Endodermal cell (in vitro differentiated cells): ENCODE results near the gene TUT7. TPM values are rescaled to one million over a fixed set of nuclear protein-coding genes. Genes with fewer than 3 reads are reported as not detected.

Experiments used
- DNase-seq: peaks from one replicate; pipeline ENCODE4 v3.0.0-alpha.2; 2017
- H3K27ac ChIP-seq: 2 replicates; pipeline ENCODE4 v1.5.1; 2013; ENCODE audit warnings: mild to moderate bottlenecking, low read depth, low read length, moderate library complexity
- H3K27me3 ChIP-seq: 2 replicates; pipeline ENCODE4 v1.6.1; 2013; ENCODE audit warnings: mild to moderate bottlenecking, low read length, moderate library complexity; ENCODE audit not compliant: insufficient read depth, control insufficient read depth, poor library complexity, severe bottlenecking
- H3K36me3 ChIP-seq: 2 replicates; pipeline ENCODE4 v1.7.0; 2013; ENCODE audit warnings: mild to moderate bottlenecking, low read length, moderate library complexity; ENCODE audit not compliant: control insufficient read depth, insufficient read depth
- H3K4me1 ChIP-seq: one replicate; pipeline ENCODE4 v1.7.0; 2013; ENCODE audit warnings: low read length; ENCODE audit not compliant: control insufficient read depth, insufficient read depth
- H3K4me3 ChIP-seq: 2 replicates; pipeline ENCODE4 v1.5.1; 2013; ENCODE audit warnings: mild to moderate bottlenecking, low read length, moderate library complexity
- H3K9ac ChIP-seq: 2 replicates; pipeline ENCODE4 v1.6.1; 2013; ENCODE audit warnings: mild to moderate bottlenecking, low read length, moderate library complexity; ENCODE audit not compliant: poor library complexity, severe bottlenecking; ENCODE audit errors: extremely low read depth
- H3K9me3 ChIP-seq: 2 replicates; pipeline ENCODE4 v1.6.1; 2013; ENCODE audit warnings: mild to moderate bottlenecking, low read length, moderate library complexity; ENCODE audit not compliant: control insufficient read depth
- H3K27ac Mint-ChIP-seq: 2 replicates; pipeline ENCODE4 v1.8.0; 2020; ENCODE audit warnings: mixed read lengths
- H3K27me3 Mint-ChIP-seq: 2 replicates; pipeline ENCODE4 v1.8.0; 2021; ENCODE audit warnings: mild to moderate bottlenecking, mixed read lengths; ENCODE audit not compliant: insufficient read depth
- H3K36me3 Mint-ChIP-seq: 2 replicates; pipeline ENCODE4 v1.8.0; 2020; ENCODE audit warnings: low read depth, mixed read lengths
- H3K4me1 Mint-ChIP-seq: 2 replicates; pipeline ENCODE4 v1.8.0; 2020; ENCODE audit warnings: mixed read lengths
- H3K4me3 Mint-ChIP-seq: 2 replicates; pipeline ENCODE4 v1.8.0; 2020; ENCODE audit warnings: mild to moderate bottlenecking, moderate library complexity, mixed read lengths
- H3K9me3 Mint-ChIP-seq: 2 replicates; pipeline ENCODE4 v1.8.0; 2020; ENCODE audit warnings: mild to moderate bottlenecking, mixed read lengths
- WGBS, 2 experiments: methylation state at CpG; one replicate each; pipeline versions ENCODE4 v1.1.5 to v1.1.7; 2013; ENCODE audit warnings: missing lambda C conversion rate in 2 of 2, mixed read lengths in 1 of 2; ENCODE audit not compliant: insufficient coverage in 1 of 2, insufficient read length in 1 of 2; 5-methylcytosine and 5-hydroxymethylcytosine counted together
- total RNA-seq, 2 donors: library from RNA; stranded (reverse); fragmentation: NEBNext Ultra II Directional in 1 of 2; extraction: Animal tissue kit (Norgen Biotek cat#: 25700) in 1 of 2; gene quantifications; 2 replicates in 1 of 2; 3 replicates in 1 of 2; pipeline ENCODE4 v1.2.1, GENCODE V29; 2021
- TF ChIP-seq, protein P1 (sequence below): fragments of 200-600 bp; sonication (generic); conservative IDR thresholded peaks from 2 replicates; pipeline ENCODE4 v1.5.0; 2021; ENCODE audit warnings: antibody characterized with exemption, mild to moderate bottlenecking

The TUT7 gene
- total RNA-seq, 2 donors from 2014 or later = 25.8 to 38.3 TPM

GRCh38 chr9:86287013-86287412 lies 67.2 kb downstream of the TUT7 start:
- H3K27ac Mint-ChIP-seq = peak overlapping the region; percentile 84

GRCh38 chr9:86286278-86286677 lies 67.9 kb downstream of the TUT7 start:
- Mint-ChIP-seq H3K36me3 (peaks cover 4% of the 10 kb centered on the region), H3K27ac (peak overlapping the region; percentile 84), H3K9me3 (no peaks in the 10 kb centered on the region), H3K27me3 (peaks cover 8% of the 10 kb centered on the region), H3K4me3 (no peak overlapping the region), H3K4me1 (peaks cover 11% of the 10 kb centered on the region)
- WGBS, 2 experiments = 50 to 66% methylated on average over 3 of the region's 3 CpGs
- Histone ChIP-seq H3K27ac (peak overlapping the region; percentile 67), H3K27me3 (no peaks in the 10 kb centered on the region), H3K36me3 (peaks cover 15% of the 10 kb centered on the region), H3K4me1 (peaks cover 4% of the 10 kb centered on the region), H3K9me3 (no peaks in the 10 kb centered on the region), H3K9ac (no peak overlapping the region), H3K4me3 (no peak overlapping the region)
- TF ChIP-seq, protein P1, sequence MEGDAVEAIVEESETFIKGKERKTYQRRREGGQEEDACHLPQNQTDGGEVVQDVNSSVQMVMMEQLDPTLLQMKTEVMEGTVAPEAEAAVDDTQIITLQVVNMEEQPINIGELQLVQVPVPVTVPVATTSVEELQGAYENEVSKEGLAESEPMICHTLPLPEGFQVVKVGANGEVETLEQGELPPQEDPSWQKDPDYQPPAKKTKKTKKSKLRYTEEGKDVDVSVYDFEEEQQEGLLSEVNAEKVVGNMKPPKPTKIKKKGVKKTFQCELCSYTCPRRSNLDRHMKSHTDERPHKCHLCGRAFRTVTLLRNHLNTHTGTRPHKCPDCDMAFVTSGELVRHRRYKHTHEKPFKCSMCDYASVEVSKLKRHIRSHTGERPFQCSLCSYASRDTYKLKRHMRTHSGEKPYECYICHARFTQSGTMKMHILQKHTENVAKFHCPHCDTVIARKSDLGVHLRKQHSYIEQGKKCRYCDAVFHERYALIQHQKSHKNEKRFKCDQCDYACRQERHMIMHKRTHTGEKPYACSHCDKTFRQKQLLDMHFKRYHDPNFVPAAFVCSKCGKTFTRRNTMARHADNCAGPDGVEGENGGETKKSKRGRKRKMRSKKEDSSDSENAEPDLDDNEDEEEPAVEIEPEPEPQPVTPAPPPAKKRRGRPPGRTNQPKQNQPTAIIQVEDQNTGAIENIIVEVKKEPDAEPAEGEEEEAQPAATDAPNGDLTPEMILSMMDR = no peak
- DNase-seq = no peak

More at GRCh38 chr9:86287013-86287412, 67.2 kb downstream of the TUT7 start:
- Histone ChIP-seq H3K9ac (no peak overlapping the region), H3K27me3 (no peaks in the 10 kb centered on the region), H3K36me3 (peaks cover 15% of the 10 kb centered on the region), H3K4me1 (peaks cover 4% of the 10 kb centered on the region), H3K4me3 (no peak overlapping the region), H3K27ac (peak overlapping the region; percentile 67), H3K9me3 (no peaks in the 10 kb centered on the region)
- peaks cover 4% of the 10 kb centered on the region for H3K36me3 Mint-ChIP-seq
- H3K4me3 Mint-ChIP-seq = no peak overlapping the region
- TF ChIP-seq, protein P1 = peak; percentile 72
- peak; percentile 77 for DNase-seq
- 9 to 29% methylated on average over 3 to 7 of the region's 7 CpGs for WGBS, 2 experiments
- H3K4me1 Mint-ChIP-seq = peaks cover 8% of the 10 kb centered on the region
- peaks cover 8% of the 10 kb centered on the region for H3K27me3 Mint-ChIP-seq
- H3K9me3 Mint-ChIP-seq = no peaks in the 10 kb centered on the region

DNA sequence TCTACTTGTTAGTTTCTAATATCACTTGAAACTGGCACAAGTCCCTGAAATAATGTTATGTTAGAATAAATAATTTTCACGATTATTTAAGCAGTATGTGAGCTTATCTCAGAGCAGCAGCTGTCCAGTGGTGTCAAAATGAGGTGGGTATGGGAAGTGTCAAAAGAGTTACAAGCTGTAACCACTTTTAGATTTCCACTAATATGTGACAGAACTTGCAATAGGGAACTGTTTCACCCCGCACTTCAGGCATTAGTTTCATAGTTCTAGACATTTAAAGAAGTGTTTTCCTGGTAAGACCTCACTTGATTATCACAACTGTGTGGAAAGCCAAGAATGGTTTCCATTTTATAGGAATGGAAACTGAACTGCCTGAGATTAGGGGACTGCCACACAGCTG lies 68.9 kb downstream of the TUT7 start:
- peaks cover 15% of the 10 kb centered on the region for H3K36me3 ChIP-seq
- Mint-ChIP-seq H3K36me3 (peaks cover 1% of the 10 kb centered on the region), H3K27ac (no peak overlapping the region)

More for the DNA sequence above, 68.9 kb downstream of the TUT7 start:
- no peak overlapping the region for H3K4me3 Mint-ChIP-seq
- H3K9ac ChIP-seq = no peak overlapping the region
- WGBS, 2 experiments = 89 to 97% methylated on average over 2 of the region's 2 CpGs
- H3K27me3 Mint-ChIP-seq = peaks cover 8% of the 10 kb centered on the region
- no peaks in the 10 kb centered on the region for H3K27me3 ChIP-seq
- peaks cover 20% of the 10 kb centered on the region for H3K4me1 Mint-ChIP-seq
- H3K9me3 Mint-ChIP-seq = no peaks in the 10 kb centered on the region
- no peak for DNase-seq
- TF ChIP-seq, protein P1 = no peak
- H3K4me1 ChIP-seq = peaks cover 4% of the 10 kb centered on the region
- H3K27ac ChIP-seq = no peak overlapping the region
- H3K4me3 ChIP-seq = no peak overlapping the region
- no peaks in the 10 kb centered on the region for H3K9me3 ChIP-seq
